GM12878 (cell line): ENCODE results near the gene CCL11.

Source experiments
- ATF2 ChIP-seq: IDR thresholded peaks from 2 replicates; pipeline ENCODE4 v1.6.1; 2012; ENCODE audit warnings: low read length, inconsistent platforms
- EZH2 ChIP-seq: IDR thresholded peaks from 2 replicates; pipeline ENCODE4 v1.6.1; 2012; ENCODE audit warnings: low read depth, mild to moderate bottlenecking, control low read depth, inconsistent platforms, low read length, borderline replicate concordance; ENCODE audit not compliant: control insufficient read depth
- HDGF ChIP-seq: fragments of 450-650 bp; IDR thresholded peaks from 2 replicates; pipeline ENCODE4 v1.6.1; 2016; ENCODE audit warnings: antibody characterized with exemption
- NFYB ChIP-seq: IDR thresholded peaks from 2 replicates; pipeline ENCODE4 v1.6.1; 2011; ENCODE audit warnings: low read depth, mild to moderate bottlenecking, low read length, improper control_type of control experiment, moderate library complexity; ENCODE audit not compliant: insufficient read depth
- POLR2A ChIP-seq: IDR thresholded peaks from 2 replicates; pipeline ENCODE4 v1.6.1; 2011; ENCODE audit warnings: low read depth, mild to moderate bottlenecking, low read length
- RAD21 ChIP-seq: IDR thresholded peaks from 2 replicates; pipeline ENCODE4 v1.6.1; 2011; ENCODE audit warnings: mild to moderate bottlenecking, low read depth, low read length, moderate library complexity; ENCODE audit not compliant: insufficient read depth
- SUPT20H ChIP-seq: IDR thresholded peaks from 2 replicates; pipeline ENCODE4 v1.6.1; 2011; ENCODE audit warnings: low read depth, mild to moderate bottlenecking, low read length, moderate library complexity, borderline replicate concordance; ENCODE audit not compliant: control insufficient read depth
- TF ChIP-seq, protein P1 (sequence below): IDR thresholded peaks from 2 replicates; pipeline ENCODE4 v1.6.1; 2012; ENCODE audit warnings: mild to moderate bottlenecking, low read depth, low read length
- TF ChIP-seq, protein P2 (sequence below), 3 experiments: IDR thresholded peaks in 2 of 3; conservative IDR thresholded peaks in 1 of 3; 2 replicates each; pipeline ENCODE4 v1.5.1; 2011; ENCODE audit warnings: low read depth in 3 of 3, low read length in 3 of 3, mild to moderate bottlenecking in 3 of 3, control low read depth in 2 of 3, moderate library complexity in 2 of 3, inconsistent platforms in 1 of 3, mixed read lengths in 1 of 3; ENCODE audit not compliant: control insufficient read depth in 2 of 3, insufficient read depth in 1 of 3; ENCODE audit errors: extremely low read depth in 1 of 3

GRCh38 chr17:34249061-34249460, 36.5 kb upstream of the CCL11 start:
- TF ChIP-seq NFYB (no peak), ATF2 (no peak), EZH2 (no peak), HDGF (no peak), POLR2A (no peak), RAD21 (no peak), SUPT20H (no peak)
- TF ChIP-seq, protein P1, sequence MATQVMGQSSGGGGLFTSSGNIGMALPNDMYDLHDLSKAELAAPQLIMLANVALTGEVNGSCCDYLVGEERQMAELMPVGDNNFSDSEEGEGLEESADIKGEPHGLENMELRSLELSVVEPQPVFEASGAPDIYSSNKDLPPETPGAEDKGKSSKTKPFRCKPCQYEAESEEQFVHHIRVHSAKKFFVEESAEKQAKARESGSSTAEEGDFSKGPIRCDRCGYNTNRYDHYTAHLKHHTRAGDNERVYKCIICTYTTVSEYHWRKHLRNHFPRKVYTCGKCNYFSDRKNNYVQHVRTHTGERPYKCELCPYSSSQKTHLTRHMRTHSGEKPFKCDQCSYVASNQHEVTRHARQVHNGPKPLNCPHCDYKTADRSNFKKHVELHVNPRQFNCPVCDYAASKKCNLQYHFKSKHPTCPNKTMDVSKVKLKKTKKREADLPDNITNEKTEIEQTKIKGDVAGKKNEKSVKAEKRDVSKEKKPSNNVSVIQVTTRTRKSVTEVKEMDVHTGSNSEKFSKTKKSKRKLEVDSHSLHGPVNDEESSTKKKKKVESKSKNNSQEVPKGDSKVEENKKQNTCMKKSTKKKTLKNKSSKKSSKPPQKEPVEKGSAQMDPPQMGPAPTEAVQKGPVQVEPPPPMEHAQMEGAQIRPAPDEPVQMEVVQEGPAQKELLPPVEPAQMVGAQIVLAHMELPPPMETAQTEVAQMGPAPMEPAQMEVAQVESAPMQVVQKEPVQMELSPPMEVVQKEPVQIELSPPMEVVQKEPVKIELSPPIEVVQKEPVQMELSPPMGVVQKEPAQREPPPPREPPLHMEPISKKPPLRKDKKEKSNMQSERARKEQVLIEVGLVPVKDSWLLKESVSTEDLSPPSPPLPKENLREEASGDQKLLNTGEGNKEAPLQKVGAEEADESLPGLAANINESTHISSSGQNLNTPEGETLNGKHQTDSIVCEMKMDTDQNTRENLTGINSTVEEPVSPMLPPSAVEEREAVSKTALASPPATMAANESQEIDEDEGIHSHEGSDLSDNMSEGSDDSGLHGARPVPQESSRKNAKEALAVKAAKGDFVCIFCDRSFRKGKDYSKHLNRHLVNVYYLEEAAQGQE, result no peak
- TF ChIP-seq, protein P2, sequence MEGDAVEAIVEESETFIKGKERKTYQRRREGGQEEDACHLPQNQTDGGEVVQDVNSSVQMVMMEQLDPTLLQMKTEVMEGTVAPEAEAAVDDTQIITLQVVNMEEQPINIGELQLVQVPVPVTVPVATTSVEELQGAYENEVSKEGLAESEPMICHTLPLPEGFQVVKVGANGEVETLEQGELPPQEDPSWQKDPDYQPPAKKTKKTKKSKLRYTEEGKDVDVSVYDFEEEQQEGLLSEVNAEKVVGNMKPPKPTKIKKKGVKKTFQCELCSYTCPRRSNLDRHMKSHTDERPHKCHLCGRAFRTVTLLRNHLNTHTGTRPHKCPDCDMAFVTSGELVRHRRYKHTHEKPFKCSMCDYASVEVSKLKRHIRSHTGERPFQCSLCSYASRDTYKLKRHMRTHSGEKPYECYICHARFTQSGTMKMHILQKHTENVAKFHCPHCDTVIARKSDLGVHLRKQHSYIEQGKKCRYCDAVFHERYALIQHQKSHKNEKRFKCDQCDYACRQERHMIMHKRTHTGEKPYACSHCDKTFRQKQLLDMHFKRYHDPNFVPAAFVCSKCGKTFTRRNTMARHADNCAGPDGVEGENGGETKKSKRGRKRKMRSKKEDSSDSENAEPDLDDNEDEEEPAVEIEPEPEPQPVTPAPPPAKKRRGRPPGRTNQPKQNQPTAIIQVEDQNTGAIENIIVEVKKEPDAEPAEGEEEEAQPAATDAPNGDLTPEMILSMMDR (IDR thresholded peaks at IDR 0.05 in 2 of 3, conservative IDR thresholded peaks at IDR 0.05 in 1 of 3; ENCODE audit: control insufficient read depth in 2 of 3, extremely low read depth in 1 of 3, insufficient read depth in 1 of 3, low read depth in 3 of 3, low read length in 3 of 3), result no peak
